Astrocyte of the spinal cord (primary cell): ENCODE results near the gene SOCS3.

Experiments
- DNase-seq: peaks from one replicate; pipeline ENCODE4 v3.0.0; 2011; ENCODE audit warnings: low read depth, low spot score
- H3K4me3 ChIP-seq: 2 replicates; pipeline ENCODE4 v1.5.1; 2011; ENCODE audit warnings: low read depth, mild to moderate bottlenecking, low read length, moderate library complexity
- CTCF ChIP-seq: IDR thresholded peaks from 2 replicates; pipeline ENCODE4 v1.5.1; 2012; ENCODE audit warnings: low read depth, mild to moderate bottlenecking, low read length, inconsistent platforms
- in situ Hi-C: cut with HindIII; loops from 2 replicates; pipeline ENCODE4 v1.10.0; 2017; ENCODE audit warnings: low sequenced_read_pairs

SOCS3 gene

GRCh38 chr17:78403822-78404221 lies 43.9 kb upstream of the SOCS3 start:
- DNase-seq: no peak
- in situ Hi-C loops: no loop called here
- TF ChIP-seq CTCF: no peak
- no peak overlapping the region for H3K4me3 ChIP-seq

- H3K4me3 ChIP-seq: no peak overlapping the region
- no peak for DNase-seq
- no peak for TF ChIP-seq CTCF
- in situ Hi-C loops: no loop called here
Measured at GRCh38 chr17:78401891-78402290, 42.0 kb upstream of the SOCS3 start.

GRCh38 chr17:78401246-78401645 lies 41.4 kb upstream of the SOCS3 start:
- in situ Hi-C loops: no loop called here
- DNase-seq: peak; percentile 56
- no peak for TF ChIP-seq CTCF
- no peak overlapping the region for H3K4me3 ChIP-seq

GRCh38 chr17:78400581-78401240 lies 40.8 kb upstream of the SOCS3 start:
- in situ Hi-C loops: no loop called here
- TF ChIP-seq CTCF: no peak

GRCh38 chr17:78399693-78400144 lies 39.8 kb upstream of the SOCS3 start:
- no peak for DNase-seq
- TF ChIP-seq CTCF: no peak
- no peak overlapping the region for H3K4me3 ChIP-seq
- in situ Hi-C loops: no loop called here

More at GRCh38 chr17:78400581-78401240, 40.8 kb upstream of the SOCS3 start:
- DNase-seq: no peak
- no peak overlapping the region for H3K4me3 ChIP-seq

- H3K4me3 ChIP-seq: no peak overlapping the region
- DNase-seq: no peak
- in situ Hi-C loops: no loop called here
- TF ChIP-seq CTCF: no peak
Measured at GRCh38 chr17:78399028-78399692, 39.3 kb upstream of the SOCS3 start.
